ENCODE results near the gene DNAH14. TPM values are rescaled to one million over a fixed set of nuclear protein-coding genes. Genes with fewer than 3 reads are reported as not detected.
"Not testable (repeated sequence)": the region's sequence is repeated elsewhere in the genome, so short reads cannot be mapped to it uniquely, and the experiment has no call there.

Gene DNAH14
- total and polyA plus RNA-seq, 2 of the 13 experiments (the other 11 are each of a cell fraction or from before 2014, with no cell fraction given) = 4.5 to 27.5 TPM

- BruUV-seq (replicated peaks); CTCF ChIA-PET (ENCODE audit: low intra/inter-chr PET ratio, low total read pairs); H4K20me1 ChIP-seq (ENCODE audit: insufficient read depth, low read length); H3K27me3 ChIP-seq (ENCODE audit: control insufficient read depth in 1 of 2, insufficient read depth in 2 of 2, low read length in 2 of 2); FAIRE-seq; H3K9me3 ChIP-seq (ENCODE audit: low read length); H3K36me3 ChIP-seq (replicated peaks in 1 of 2; ENCODE audit: control insufficient read depth in 1 of 2, insufficient read depth in 2 of 2, low read length in 2 of 2); DNase-seq (ENCODE audit: low spot score); in situ Hi-C loops (cut with HindIII; ENCODE audit: extremely low pct_ligation_motif_present, low pct_unique_long_range_greater_than_20kb); TF ChIP-seq TCF12 (IDR thresholded peaks at IDR 0.05): not testable (repeated sequence)
- POLR2A ChIA-PET = interaction anchor here (1.0 to 1.7 kb wide), 3 partner anchors 16 to 283 kb away, joined by 4 to 11 read pairs (median 7); partner anchors contain the start of gene DNAH14
- WGBS (ENCODE audit: low lambda C conversion rate) = 23% methylated on average over 6 of the region's 6 CpGs
- ATAC-seq = peak; percentile 90
- peak overlapping the region; percentile 78 for H2AFZ ChIP-seq (ENCODE audit: low read length)
- peak overlapping the region; percentile 59 for H3K9ac ChIP-seq (ENCODE audit: insufficient read depth, low read depth, low read length)
- H3K4me3 ChIP-seq (replicated peaks in 1 of 3; ENCODE audit: insufficient read depth in 1 of 3, low read depth in 2 of 3, low read length in 3 of 3) = peak overlapping the region; percentile 54 to 69 (median 57)
- intact Hi-C loops (cut with micrococcal nuclease; ENCODE audit: unreplicated experiment) = loop anchor here (2.0 kb wide), 1 partner anchor 18 kb away; the partner anchor contains the start of gene DNAH14
- peak overlapping the region; percentile 85 for H3K27ac ChIP-seq (ENCODE audit: extremely low read length, insufficient read depth, low read length)
- H3K79me2 ChIP-seq (ENCODE audit: insufficient read depth, low read length) = peaks cover 11% of the 10 kb centered on the region
- H3K4me2 ChIP-seq (ENCODE audit: low read depth, low read length) = peak overlapping the region; percentile 72
- peaks cover 11% of the 10 kb centered on the region; the same call in 1 of the 2 replicates for H3K4me1 ChIP-seq (ENCODE audit: insufficient read depth, low read length)
- peak; percentile 42; the same call in 1 of the 2 replicates for TF ChIP-seq REPIN1 (CRISPR knock-in tag; IDR thresholded peaks at IDR 0.05; ENCODE audit: borderline replicate concordance, low read depth)
- peak; percentile 10; the same call in 1 of the 2 replicates for TF ChIP-seq SNAPC2 (CRISPR knock-in tag; IDR thresholded peaks at IDR 0.05)
- 0 out of 2 replicates have a peak, but pooled peaks have one; percentile 2 for TF ChIP-seq ZNF609 (CRISPR knock-in tag; IDR thresholded peaks at IDR 0.05; ENCODE audit: borderline replicate concordance)
- peak; percentile 8; the same call in 1 of the 2 replicates for TF ChIP-seq ZNF687 (CRISPR knock-in tag; IDR thresholded peaks at IDR 0.05)
- peak; percentile 30; the same call in 1 of the 2 replicates for TF ChIP-seq POGZ (CRISPR knock-in tag; IDR thresholded peaks at IDR 0.05)
- TF ChIP-seq TCF12 (CRISPR knock-in tag; IDR thresholded peaks at IDR 0.05) = 0 out of 2 replicates have a peak, but pooled peaks have one; percentile 3
- TF ChIP-seq TEAD3 (CRISPR knock-in tag; optimal IDR thresholded peaks at IDR 0.05; ENCODE audit: borderline replicate concordance) = peak; percentile 3
- peak; percentile 13; the same call in 1 of the 2 replicates for TF ChIP-seq ZNF788 (CRISPR knock-in tag; IDR thresholded peaks at IDR 0.05; ENCODE audit: borderline replicate concordance)
- 0 out of 2 replicates have a peak, but pooled peaks have one; percentile 50 for TF ChIP-seq SNAI1 (CRISPR knock-in tag; IDR thresholded peaks at IDR 0.05; ENCODE audit: borderline replicate concordance)
- TF ChIP-seq ZNF761 (CRISPR knock-in tag; conservative IDR thresholded peaks at IDR 0.05) = 0 out of 2 replicates have a peak, but pooled peaks have one; percentile 1
Measured at GRCh38 chr1:224946349-224946691, 16.8 kb downstream of the DNAH14 start.
